HG03439 (cell line): Measurements from ENCODE around the gene ANO4.
"Not testable (repeated sequence)": the region's sequence is repeated elsewhere in the genome, so short reads cannot be mapped to it uniquely, and the experiment has no call there.

Experiments used
- ATAC-seq: cut with Tn5 transposase; IDR thresholded peaks from one replicate; pipeline ENCODE4 v1.9.1; 2021; ENCODE audit warnings: mild to moderate bottlenecking, moderate library complexity; ENCODE audit not compliant: unreplicated experiment

ANO4 gene

DNA sequence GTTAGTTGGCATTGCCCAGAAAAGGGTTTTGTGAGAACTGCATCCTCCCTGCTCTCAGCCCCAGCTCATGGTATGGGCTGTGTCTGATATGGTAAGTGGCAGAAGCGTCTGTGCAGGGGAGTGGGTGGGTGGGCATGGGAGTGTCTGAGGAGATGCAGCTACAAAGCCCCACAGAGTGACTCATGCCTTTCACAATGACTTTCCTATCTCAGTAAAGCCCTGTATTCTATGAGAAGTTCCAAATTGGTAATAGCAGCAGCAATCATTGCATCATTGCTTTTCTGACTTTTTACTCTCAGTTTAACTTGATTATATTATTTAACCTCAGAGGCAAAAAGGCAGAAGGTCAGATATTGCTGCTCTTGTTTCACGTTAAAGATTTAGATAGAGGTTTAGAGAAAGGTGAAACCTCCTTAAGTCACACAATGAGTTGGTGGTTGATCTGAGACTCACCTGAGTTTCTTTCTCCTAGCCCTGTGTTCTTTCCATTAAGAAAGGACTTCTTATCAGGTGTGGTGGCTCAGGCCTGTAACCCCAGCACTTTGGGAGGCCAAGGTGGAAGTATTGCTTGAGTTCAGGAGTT is 243.8 kb downstream of the ANO4 start:
- ATAC-seq = no peak

DNA sequence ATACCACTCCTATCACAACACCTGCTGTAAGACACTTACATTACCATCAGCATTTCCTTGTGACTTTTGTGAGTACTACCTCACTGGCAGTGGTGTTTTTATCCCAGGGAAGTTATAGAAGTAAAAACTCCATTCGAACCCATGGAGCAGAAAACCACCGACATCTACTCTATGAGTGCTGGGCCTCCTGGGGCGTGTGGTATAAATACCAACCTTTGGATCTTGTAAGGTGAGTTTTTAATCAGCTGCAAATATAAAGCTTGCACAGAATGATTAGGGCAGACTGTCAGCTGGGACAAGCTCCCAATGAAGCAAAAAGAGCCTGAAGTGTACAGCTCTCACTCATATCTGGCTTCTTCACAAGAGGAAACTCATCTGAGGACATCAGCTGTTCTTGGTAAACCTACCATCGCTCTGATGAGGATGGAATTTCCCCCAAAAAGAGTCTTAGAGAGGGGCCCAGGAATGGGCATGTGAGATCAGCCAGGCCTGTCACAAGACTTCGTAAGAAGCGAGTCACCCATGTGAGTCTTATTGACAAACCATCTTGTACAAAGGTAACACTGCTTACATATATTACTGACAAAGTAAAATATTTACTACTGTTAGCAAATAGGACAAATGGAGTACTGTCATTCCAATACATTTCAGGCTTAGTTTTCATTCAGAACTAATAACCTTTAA is 245.4 kb downstream of the ANO4 start:
- ATAC-seq = no peak

DNA sequence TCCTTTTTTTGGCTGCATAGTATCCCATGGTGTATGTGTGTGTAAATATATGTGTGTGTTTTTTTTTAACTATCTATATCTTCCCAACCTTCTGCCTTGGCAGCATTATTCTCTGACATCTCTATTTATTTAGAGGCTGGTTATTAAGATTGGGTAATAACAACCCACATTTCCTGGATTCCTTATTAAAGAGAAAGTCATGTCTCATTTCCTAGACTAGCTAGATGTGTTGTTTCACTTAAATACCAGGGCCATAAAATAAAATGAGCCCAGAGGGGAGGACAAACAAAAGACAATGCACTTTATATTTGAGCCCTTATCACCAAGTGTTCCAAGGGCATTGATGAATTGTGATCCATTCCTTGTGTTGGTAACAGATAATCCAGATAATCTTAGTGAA is 246.4 kb downstream of the ANO4 start:
- ATAC-seq = no peak

DNA sequence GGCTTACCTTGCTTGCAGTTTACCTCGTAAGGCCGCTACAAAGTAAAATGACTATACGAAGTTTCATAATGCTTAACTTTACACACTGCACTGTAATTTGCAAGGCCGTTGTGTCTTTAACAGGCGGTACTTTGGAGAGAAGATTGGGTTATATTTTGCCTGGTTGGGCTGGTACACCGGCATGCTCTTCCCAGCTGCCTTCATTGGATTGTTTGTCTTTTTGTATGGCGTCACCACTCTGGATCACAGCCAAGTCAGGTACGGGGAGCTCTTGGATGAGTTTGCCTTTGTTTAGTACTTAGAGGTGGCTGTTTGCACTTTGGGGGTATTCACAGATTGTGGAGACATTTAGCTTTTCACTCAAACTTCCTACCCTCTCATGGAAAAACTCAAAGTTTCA is 247.6 kb downstream of the ANO4 start:
- no peak for ATAC-seq

DNA sequence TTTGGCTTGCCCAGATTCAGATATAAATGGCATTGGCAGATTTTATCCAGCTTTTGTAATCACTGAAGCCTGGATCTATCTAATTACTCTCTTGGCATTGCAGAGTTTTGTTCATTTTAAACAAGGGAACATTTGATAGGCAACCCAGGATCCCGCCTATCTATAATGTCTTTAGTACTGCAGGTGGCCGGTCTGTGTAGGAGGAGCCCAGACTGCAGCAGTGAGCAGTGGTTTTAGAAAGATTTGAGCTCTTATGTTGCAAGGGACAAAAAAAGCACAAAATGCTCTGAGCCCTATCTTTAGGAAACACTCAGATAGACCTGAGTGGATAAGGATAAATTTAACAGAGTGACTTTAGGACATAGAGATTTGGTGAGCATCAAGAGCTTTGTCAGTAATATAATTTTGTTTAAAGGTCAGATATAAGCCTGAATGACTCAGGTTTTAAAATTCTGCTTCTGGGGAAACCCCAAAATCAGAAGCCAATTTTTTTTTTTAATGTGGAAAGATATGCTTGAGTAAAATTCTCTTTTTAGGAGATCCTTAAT is 250.0 kb downstream of the ANO4 start:
- ATAC-seq = no peak

DNA sequence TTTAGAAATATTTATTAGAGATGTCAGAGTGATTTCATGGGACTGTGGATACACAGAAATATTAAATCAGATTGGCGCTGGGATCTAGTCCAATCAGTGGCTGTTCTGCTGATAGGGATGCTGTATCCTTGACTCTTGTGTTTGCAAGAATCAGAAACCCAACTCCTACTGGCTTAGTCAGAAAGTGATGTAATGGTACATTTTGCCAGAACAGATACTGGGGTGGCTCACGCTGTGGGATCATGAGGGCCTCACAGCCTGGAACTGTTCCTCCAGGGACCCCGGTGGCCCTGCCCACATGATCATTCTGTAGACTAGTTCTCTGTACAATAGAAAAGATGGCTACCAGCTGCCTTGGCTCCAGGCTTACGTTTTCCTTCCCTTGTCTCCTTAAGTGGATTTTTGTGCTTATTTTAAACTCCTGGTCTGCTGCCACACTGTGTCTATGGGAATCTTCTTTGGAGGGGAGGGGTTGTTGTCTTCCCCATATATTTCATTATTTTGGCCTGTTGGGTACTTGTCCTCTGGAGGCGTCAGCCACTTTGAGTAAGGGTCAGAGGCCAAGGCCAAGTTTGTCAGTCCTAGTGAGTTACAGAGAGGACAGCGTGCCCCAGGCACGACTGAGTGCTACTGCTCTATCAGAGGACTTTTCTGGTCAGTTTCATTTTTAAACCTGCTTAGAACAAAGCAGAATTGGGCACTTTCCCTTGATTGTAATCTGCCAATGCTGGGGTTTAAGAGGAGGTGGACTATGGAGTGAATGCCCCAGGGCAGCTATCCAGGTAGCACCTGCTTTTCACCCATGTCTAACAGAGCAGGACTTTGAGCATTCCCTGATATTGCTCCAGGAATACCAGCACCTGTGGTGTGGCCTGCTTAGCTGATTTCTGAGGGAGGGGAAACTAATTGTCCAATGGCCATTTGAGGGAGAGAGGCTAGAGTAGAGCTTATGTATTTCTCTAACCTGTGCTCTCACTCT is 251.2 kb downstream of the ANO4 start:
- ATAC-seq = no peak

DNA sequence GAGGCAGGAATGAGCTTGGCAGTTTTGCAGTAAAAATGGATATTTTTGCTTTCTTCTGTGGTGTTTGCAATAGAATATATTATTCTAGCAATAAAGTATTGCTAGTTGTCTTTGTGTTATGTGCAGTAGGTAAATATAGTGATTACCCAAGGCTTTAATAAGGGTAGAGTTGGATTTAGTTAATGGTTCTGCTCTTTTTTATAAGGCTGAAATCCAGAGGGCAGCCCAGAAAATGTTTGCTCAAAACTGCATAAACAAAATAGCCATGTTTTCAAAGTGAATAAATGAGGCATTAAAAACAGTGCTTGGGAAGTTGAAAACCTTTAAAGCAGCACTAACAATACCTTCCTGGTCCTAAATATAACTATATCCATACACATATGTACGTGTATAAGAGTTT is 253.1 kb downstream of the ANO4 start:
- no peak for ATAC-seq

DNA sequence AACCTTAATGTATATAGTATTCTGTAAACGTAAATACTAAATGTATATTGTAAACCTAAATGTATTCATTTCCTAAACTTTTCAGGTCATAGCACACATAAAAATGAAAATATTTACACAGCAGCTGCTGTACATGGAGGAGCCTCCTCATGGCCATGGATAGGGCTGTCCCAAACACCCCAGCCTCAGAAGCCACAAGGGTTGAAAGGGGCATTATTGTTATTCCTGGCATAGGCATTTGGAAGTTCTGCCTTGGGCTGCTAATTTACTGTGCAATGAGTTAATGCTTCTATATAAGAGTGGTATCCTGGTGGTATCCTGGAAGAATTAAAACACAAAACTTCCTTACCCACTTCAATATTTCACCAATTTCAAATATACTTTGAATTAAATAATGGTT is 256.1 kb downstream of the ANO4 start:
- no peak for ATAC-seq

DNA sequence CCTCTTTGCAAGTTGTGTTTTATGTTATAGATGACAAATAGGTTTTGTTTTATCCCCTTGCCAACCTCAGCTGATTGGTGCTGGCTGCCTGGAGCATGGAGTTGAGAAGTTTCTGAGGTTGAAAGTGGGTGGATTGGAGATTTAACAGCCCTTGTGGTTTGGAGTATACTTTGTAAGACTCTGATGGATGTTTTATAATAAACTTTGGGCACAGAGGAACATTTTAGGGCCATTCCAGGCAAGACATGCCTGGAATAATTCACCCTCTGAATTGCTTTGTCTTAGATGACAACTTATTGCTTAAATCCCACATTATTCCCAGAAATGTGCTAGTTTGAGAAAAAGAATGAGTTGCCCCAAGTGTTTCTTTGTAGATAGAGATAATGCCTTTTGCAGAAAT is 256.6 kb downstream of the ANO4 start:
- ATAC-seq = no peak

DNA sequence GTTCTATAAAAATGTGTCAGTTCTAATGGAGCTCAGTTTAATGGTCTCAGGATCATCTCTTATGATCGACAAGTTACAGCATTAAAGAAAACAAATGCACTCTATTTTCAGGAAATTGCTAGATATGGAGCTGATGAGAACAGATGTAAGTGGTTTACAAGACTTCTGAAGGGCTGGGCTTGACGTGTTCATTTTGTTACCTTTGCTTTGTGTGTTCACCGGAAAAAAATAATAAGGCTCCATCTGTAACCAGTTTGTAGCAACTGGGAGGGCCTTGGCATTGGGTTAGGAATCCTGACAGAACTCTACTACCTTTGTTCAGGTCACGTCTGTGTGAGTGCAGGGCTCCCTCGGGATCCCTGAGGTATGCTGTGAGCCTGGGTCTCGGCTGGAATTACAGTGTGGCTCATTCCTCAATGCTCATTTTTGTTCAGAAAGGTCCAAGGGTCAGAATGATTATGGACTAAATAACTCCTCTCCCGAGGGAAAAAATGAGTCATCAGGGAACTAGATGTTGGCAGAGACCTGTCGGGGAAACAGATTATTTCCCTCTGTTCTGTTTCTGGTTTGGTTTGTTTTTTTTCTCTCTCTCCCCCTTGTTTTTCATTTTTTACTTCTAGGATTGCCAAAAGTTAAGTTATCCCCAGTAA is 257.4 kb downstream of the ANO4 start:
- ATAC-seq = no peak

DNA sequence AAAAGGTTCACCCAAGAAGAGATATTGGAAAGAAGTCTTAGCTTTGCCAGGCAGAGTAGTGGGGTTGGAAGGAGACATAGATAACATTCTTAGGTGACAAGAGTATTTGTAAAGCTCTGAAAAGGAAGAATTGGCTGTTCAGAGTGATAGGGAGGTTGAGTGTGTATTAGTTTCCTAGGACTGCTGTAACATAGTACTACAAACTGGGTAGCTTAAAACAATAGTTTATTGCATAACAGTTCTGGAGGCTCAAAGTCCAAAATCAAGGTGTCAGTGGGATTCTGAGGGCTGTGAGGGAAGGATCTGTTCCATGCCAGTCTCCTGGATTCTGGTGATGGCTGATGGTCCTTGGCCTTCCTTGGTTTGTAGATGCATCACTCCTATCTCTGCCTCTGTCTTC is 258.6 kb downstream of the ANO4 start:
- no peak for ATAC-seq

DNA sequence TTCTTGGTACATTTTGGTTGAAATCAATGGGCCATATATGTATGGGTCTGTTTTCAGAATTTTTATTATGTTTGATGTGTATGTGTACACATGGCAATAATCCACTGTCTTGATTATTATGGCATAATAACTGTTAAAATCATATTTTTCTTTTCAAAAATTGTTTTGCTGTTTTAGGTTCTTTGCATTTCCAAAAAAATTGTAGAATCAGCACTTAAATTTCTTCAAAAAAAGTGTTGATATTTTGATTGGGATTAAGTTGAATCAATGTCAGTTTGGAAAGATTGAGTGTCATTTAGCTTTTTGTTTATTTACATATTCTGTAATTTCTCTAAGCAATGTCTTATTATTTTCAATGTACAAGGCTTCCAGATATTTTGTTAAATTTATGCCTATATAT is 261.4 kb downstream of the ANO4 start:
- ATAC-seq = no peak

DNA sequence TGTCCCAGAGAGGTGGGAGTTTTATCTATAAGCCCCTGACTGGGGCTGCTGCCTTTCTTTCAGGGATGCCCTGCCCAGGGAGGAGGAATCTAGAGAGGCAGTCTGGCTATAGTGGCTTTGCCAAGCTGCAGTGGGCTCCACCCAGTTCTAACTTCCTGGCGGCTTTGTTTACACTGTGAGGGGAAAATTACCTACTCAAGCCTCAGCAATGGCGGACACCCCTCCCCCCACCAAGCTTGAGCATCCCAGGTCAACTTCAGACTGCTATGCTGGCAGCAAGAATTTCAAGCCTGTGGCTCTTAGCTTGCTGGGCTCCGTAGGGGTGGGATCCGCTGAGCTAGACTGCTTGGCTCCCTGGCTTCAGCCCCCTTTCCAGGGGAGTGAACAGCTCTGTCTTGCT is 267.9 kb downstream of the ANO4 start:
- ATAC-seq = not testable (repeated sequence)

DNA sequence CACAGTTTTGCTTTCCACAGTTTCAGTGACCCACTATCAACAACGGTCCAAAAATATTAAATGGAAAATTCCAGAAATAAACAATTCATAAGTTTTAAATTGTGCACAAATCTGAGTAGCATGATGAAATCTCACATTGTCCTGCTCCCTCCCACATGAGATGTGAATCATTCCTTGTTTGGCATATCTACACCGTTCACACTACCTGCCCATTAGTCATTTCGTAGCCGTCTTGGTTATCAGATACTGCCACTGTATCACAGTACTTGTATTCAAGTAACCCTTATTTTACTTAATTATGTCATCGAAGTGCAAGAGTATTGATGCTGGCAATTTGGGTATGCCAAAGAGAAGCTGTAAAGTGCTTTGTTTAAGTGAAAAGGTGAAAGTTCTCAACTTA is 270.1 kb downstream of the ANO4 start:
- no peak for ATAC-seq

DNA sequence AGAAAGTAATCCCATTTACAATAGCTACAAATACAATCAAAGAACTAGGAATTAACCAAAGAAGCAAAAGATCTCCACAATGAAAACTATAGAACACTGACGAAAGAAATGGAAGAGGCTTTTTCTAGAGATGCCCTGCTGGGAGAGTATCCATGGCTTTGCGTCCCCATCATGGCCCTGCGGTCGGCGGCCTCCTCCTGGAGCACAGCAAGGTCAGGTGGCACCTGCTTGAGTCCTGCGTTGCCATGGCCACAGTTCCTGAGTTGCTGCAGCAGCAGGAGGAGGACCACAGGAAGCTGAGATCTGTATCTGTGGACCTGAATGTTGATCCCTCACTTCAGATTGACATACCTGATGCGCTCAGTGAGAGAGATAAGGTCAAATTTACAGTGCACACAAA is 271.9 kb downstream of the ANO4 start:
- no peak for ATAC-seq

DNA sequence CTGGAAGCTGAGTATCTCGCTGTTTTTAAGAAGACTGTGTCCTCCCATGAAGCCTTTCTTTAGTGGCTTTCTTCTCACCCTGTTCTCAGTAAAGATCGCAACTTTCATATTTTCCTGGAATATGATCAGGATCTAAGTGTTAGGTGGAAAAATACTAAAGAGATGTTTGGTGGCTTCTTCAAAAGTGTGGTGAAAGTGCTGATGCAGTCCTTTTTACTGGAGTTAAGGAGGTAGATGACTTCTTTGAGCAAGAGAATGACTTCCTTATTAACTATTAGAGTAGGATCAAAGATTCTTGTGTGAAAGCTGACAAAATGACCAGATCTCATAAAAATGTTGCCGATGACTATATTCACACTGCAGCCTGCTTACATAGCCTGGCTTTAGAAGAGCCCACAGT is 273.8 kb downstream of the ANO4 start:
- ATAC-seq = no peak

DNA sequence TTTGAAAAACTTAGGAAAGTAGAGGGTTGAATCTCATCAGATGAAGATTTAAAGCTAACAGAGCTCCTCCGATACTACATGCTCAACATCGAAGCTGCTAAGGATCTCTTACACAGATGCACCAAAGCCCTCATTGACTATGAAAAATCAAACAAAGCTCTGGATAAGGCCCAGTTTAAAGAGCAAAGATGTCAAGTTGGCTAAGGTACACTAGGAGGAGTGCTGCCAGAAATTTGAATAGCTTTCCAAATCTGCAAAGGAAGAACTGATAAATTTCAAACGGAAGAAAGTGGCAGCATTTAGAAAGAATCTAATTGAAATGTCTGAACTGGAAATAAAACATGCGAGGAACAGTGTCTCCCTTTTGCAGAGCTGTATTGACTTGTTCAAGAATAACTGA is 274.3 kb downstream of the ANO4 start:
- ATAC-seq = no peak

DNA sequence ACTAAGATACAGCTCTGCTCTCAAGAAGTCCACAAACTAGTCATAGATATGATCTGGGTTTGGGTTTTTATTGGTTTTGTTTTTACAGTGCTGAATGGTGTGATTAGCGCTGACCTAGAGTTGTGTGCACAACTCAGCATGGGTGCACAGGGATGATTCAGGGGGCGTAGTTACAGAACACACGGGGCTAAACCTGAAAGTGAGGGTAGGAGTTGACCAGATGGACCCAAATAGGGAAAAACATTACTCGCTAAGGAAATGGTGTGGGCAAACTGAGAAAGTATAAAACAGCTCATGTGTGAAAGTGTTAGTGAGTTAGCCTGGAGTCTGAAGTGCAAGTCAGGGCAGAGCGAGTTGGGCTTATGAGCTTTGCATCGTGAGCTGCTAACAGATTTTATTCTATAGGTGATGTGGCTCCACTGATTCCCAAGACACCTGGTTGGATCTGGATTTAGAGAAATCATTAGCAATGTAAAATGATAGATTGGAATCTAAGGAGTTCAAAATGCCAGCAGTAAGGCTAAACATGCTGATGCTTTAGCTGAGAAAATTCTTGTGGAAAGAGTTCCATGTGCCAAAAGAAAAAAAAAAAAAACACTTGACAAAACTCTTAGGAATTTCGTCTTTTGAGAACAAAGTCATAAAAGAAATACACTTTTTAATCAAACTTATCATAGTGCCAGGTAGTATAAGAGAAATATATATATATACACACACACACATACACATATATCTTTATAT is 280.5 kb downstream of the ANO4 start:
- ATAC-seq = no peak

DNA sequence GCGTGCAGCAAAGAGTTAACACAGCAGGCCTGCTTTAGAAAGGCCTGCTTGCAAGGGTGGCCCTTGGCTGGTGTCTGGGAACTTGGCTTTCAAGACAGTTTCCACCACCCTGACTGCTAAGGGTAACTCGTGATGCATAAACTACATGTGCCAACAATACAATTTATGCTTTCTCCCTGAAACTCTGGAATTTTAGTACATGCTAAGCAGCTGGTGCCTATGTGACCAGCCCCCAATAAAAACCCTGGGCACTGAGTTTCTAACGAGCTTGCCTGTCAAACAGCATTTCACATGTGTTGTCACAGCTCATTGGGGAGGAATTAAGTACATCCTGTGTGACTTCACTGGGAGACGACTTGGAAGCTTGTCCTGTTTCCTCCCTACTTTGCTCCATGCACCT is 282.3 kb downstream of the ANO4 start:
- ATAC-seq = no peak

DNA sequence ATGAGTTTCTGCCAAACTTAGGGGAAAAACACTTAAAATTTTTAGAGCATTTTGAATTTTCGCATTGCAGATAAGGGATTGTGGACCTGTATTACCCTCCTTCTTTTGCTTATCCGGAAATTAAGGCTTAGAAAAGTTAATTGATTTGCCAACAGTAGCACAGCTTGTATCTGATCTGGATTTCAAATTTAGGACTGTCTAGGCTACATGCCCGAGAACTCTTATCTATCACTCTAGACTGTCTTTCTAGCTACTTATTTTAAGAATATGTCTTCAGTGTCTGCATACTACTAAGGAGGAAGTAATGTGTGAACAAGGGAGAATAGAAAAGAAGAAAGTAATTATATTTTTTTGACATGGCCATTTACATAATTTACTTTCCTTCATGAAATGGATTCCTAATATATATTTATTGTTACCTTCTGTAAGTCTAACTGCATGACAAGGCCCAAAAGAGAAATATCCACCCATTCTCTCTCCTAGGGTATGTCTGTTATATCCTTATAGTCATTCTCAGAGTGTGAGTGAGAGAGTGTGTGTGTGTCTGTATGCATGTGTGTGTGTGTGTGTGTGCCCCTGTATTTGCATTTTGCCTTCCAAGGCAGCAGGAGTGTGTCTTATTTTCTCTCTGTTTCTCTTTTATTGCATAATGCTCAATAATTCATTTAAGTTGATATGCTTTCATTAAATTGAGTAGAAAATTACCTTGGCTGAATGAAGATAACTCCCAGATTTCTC is 283.4 kb downstream of the ANO4 start:
- ATAC-seq = no peak
